Ureter (tissue), 1 donor: ENCODE results near the gene PHF12. TPM values are rescaled to one million over a fixed set of nuclear protein-coding genes. Genes with fewer than 3 reads are reported as not detected.

Experiments
- DNase-seq: peaks from one replicate; pipeline ENCODE4 v3.0.0-alpha.2; 2020; ENCODE audit warnings: low spot score
- total RNA-seq: library from RNA; stranded (reverse); gene quantifications from one replicate; pipeline ENCODE4 v1.2.4, GENCODE V29; 2023
- donor health status: DM: yes; HTN: yes; CAD: no.

Gene PHF12
- total RNA-seq, 1 donor from 2014 or later = 69.4 TPM

- DNase-seq = no peak
Observed at GRCh38 chr17:28975646-28976045, 24.3 kb upstream of the PHF12 start.

- DNase-seq = no peak
Observed at GRCh38 chr17:28975031-28975430, 23.7 kb upstream of the PHF12 start.

- no peak for DNase-seq
Observed at GRCh38 chr17:28974451-28974850, 23.1 kb upstream of the PHF12 start.

GRCh38 chr17:28973425-28973824 is 22.1 kb upstream of the PHF12 start:
- DNase-seq = no peak

GRCh38 chr17:28972437-28972836 is 21.1 kb upstream of the PHF12 start:
- no peak for DNase-seq

- no peak for DNase-seq
Observed at GRCh38 chr17:28970879-28971278, 19.6 kb upstream of the PHF12 start.

- DNase-seq = no peak
Observed at GRCh38 chr17:28969706-28970393, 18.5 kb upstream of the PHF12 start.

- no peak for DNase-seq
Observed at GRCh38 chr17:28968914-28969295, 17.6 kb upstream of the PHF12 start.

GRCh38 chr17:28968231-28968913 is 17.1 kb upstream of the PHF12 start:
- no peak for DNase-seq

- no peak for DNase-seq
Observed at GRCh38 chr17:28967221-28968135, 16.2 kb upstream of the PHF12 start.

GRCh38 chr17:28963841-28964240 is 12.5 kb upstream of the PHF12 start:
- DNase-seq = no peak

GRCh38 chr17:28963055-28963611 is 11.8 kb upstream of the PHF12 start:
- no peak for DNase-seq

- no peak for DNase-seq
Observed at GRCh38 chr17:28961391-28961790, 10.1 kb upstream of the PHF12 start.

GRCh38 chr17:28960256-28961061 is 9.1 kb upstream of the PHF12 start:
- no peak for DNase-seq

GRCh38 chr17:28959471-28959871 is 8.2 kb upstream of the PHF12 start:
- no peak for DNase-seq

- no peak for DNase-seq
Observed at GRCh38 chr17:28958820-28959455, 7.6 kb upstream of the PHF12 start.

- DNase-seq = no peak
Observed at GRCh38 chr17:28957992-28958355, 6.7 kb upstream of the PHF12 start.

GRCh38 chr17:28957277-28957991 is 6.1 kb upstream of the PHF12 start:
- DNase-seq = no peak

- DNase-seq = no peak
Observed at GRCh38 chr17:28956861-28957260, 5.5 kb upstream of the PHF12 start.

- no peak for DNase-seq
Observed at GRCh38 chr17:28956112-28956511, 4.8 kb upstream of the PHF12 start.
